GM12878 (cell line): ENCODE measurements around the gene PGLYRP3. TPM values are rescaled to one million over a fixed set of nuclear protein-coding genes. Genes with fewer than 3 reads are reported as not detected.
"Not testable (repeated sequence)": the region's sequence is repeated elsewhere in the genome, so short reads cannot be mapped to it uniquely, and the experiment has no call there.

Experiments
- ATAC-seq: fragments of 200-7000 bp; cut with Tn5 transposase; 3 replicates; pipeline ENCODE4 v1.9.1; 2020; ENCODE audit warnings: mild to moderate bottlenecking, moderate library complexity
- BruUV-seq: library from RNA; stranded (reverse); fragments of 400-500 nt; replicated peaks from 2 replicates; lab custom pipeline; 2021; lab: Mats Ljungman, UMichigan
- CTCF ChIA-PET: fragments of 300-600 bp; sonication (Branson Sonifier 250); formaldehyde crosslinking; extraction: SDS; loops from one replicate; lab custom pipeline; 2021; ENCODE audit warnings: inconsistent platforms; lab: Yijun Ruan, JAX
- POLR2A ChIA-PET: fragments of 350-600 bp; formaldehyde crosslinking; extraction: SDS; loops from one replicate; lab custom pipeline; 2021; ENCODE audit warnings: inconsistent platforms; lab: Charles Lee
- RAD21 ChIA-PET: fragments of 300-600 bp; sonication (Branson Sonifier 250); formaldehyde crosslinking; loops from one replicate; lab custom pipeline; 2023; ENCODE audit warnings: antibody characterized with exemption; ENCODE audit not compliant: unreplicated experiment; lab: Charles Lee
- SMC1A ChIA-PET: fragments of 300-600 bp; sonication (Branson Sonifier 250); formaldehyde crosslinking; loops from one replicate; lab custom pipeline; 2023; ENCODE audit not compliant: unreplicated experiment, uncharacterized antibody; lab: Charles Lee
- DNase-seq: peaks from one replicate; pipeline ENCODE4 v3.0.0-alpha.2; 2011; ENCODE audit warnings: low read depth, low spot score
- FAIRE-seq: peaks from 3 replicates; lab custom pipeline; 2011; peaks lifted over from hg19 to GRCh38; lab: Jason Lieb, UNC
- H2AFZ ChIP-seq: 2 replicates; pipeline ENCODE4 v1.6.0; 2011; ENCODE audit warnings: low read depth, low read length, control low read depth; ENCODE audit not compliant: control insufficient read depth
- H3K27ac ChIP-seq: 2 replicates; pipeline ENCODE4 v1.5.1; 2011; ENCODE audit warnings: control low read depth; ENCODE audit not compliant: control insufficient read depth, insufficient read depth
- H3K27me3 ChIP-seq, 2 experiments: replicated peaks in 1 of 2; 2 replicates each; pipeline versions ENCODE4 v1.6.0 to v1.6.1; 2011; ENCODE audit warnings: low read length in 1 of 2; ENCODE audit not compliant: control insufficient read depth in 2 of 2, insufficient read depth in 2 of 2
- H3K36me3 ChIP-seq, 2 experiments: 2 replicates each; pipeline ENCODE4 v1.5.1; 2011; ENCODE audit warnings: low read length in 1 of 2; ENCODE audit not compliant: control insufficient read depth in 2 of 2, insufficient read depth in 2 of 2
- H3K4me1 ChIP-seq: 2 replicates; pipeline ENCODE4 v1.6.1; 2011; ENCODE audit warnings: mild to moderate bottlenecking, low read length, moderate library complexity, mixed read lengths; ENCODE audit not compliant: control insufficient read depth, insufficient read depth
- H3K4me2 ChIP-seq: 2 replicates; pipeline ENCODE4 v1.6.0; 2011; ENCODE audit warnings: control low read depth; ENCODE audit not compliant: control insufficient read depth, insufficient read depth
- H3K4me3 ChIP-seq: fragments of 200-600 bp; sonication (generic); 2 replicates; pipeline ENCODE4 v1.5.1; 2016
- H3K79me2 ChIP-seq: 2 replicates; pipeline ENCODE4 v1.6.0; 2011; ENCODE audit warnings: low read length; ENCODE audit not compliant: control insufficient read depth, insufficient read depth
- H3K9ac ChIP-seq: 2 replicates; pipeline ENCODE4 v1.8.0; 2011; ENCODE audit warnings: low read length, control low read depth, mixed read lengths; ENCODE audit not compliant: control insufficient read depth, insufficient read depth
- H3K9me3 ChIP-seq: replicated peaks from 3 replicates; pipeline ENCODE4 v1.5.1; 2011; ENCODE audit warnings: mild to moderate bottlenecking, low read length; ENCODE audit not compliant: control insufficient read depth, insufficient read depth
- H4K20me1 ChIP-seq: 2 replicates; pipeline ENCODE4 v1.6.0; 2011; ENCODE audit not compliant: control insufficient read depth, insufficient read depth
- WGBS: methylation state at CpG from one replicate; pipeline ENCODE4 v1.1.6; 2016; ENCODE audit warnings: low lambda C conversion rate; ENCODE audit not compliant: insufficient replicate concordance, insufficient coverage; ENCODE audit errors: missing lambda C conversion rate; 5-methylcytosine and 5-hydroxymethylcytosine counted together
- in situ Hi-C: fragments of 300-500 bp; cut with MboI; formaldehyde crosslinking; loops from 9 replicates; pipeline ENCODE4 v1.14.3; 2018; ENCODE audit warnings: mixed read lengths
- intact Hi-C: fragments of 100-400 bp; cut with micrococcal nuclease; formaldehyde crosslinking; loops from one replicate; pipeline ENCODE4 v1.14.2; 2022; ENCODE audit not compliant: unreplicated experiment
- polyA plus RNA-seq, 11 experiments: library from polyadenylated mRNA; depleted of rRNA in 4 of 11; unstranded in 6 of 11; stranded (reverse) in 5 of 11; fragments of >200 nt; fragmentation: Nextera tagmentation in 4 of 11; fragmentation: Illumina TruSeq in 1 of 11; extraction: Ambion mirVana in 4 of 11; extraction: Trizol in 1 of 11; gene quantifications; 1 replicate in 1 of 11; 2 replicates in 10 of 11; pipeline versions ENCODE4 v1.2.1 to v1.2.3, GENCODE V29; 2011 to 2016; ENCODE audit warnings: inconsistent platforms in 2 of 11, missing spikeins in 2 of 11, low read depth in 1 of 11
- total RNA-seq, 4 experiments: library from RNA; depleted of rRNA in 3 of 4; stranded (reverse); fragments of >200 nt in 3 of 4; fragmentation: Illumina TruSeq in 1 of 4; extraction: Trizol in 1 of 4; gene quantifications; 2 replicates each; pipeline versions ENCODE4 v1.2.1 to v1.2.3, GENCODE V29; 2013 to 2021

PGLYRP3 gene
- total and polyA plus RNA-seq, 10 of the 15 experiments (the other 5 are each of a cell fraction or from before 2014, with no cell fraction given), result 0.10 to 0.49 (median 0.18) TPM; not detected in 7

GRCh38 chr1:153318145-153318544, 5.4 kb upstream of the PGLYRP3 start:
- H3K27me3 ChIP-seq, DNase-seq, POLR2A ChIA-PET, BruUV-seq, H2AFZ ChIP-seq, in situ Hi-C loops, H3K4me1 ChIP-seq, H3K79me2 ChIP-seq, H3K4me2 ChIP-seq, intact Hi-C loops, H3K36me3 ChIP-seq, H3K27ac ChIP-seq, H4K20me1 ChIP-seq, H3K9me3 ChIP-seq, H3K9ac ChIP-seq, RAD21 ChIA-PET, H3K4me3 ChIP-seq, FAIRE-seq, ATAC-seq: not testable (repeated sequence)
- ChIA-PET SMC1A (interaction anchor here (1.3 kb wide), 1 partner anchor 26 kb away, joined by 3 read pairs; no protein-coding TSS in a partner anchor), CTCF (interaction anchor here (1.1 kb wide), 1 partner anchor 29 kb away, joined by 4 read pairs; no protein-coding TSS in a partner anchor)
- WGBS, result 47% methylated on average over 7 of the region's 7 CpGs

- BruUV-seq, POLR2A ChIA-PET, H3K27me3 ChIP-seq, H3K36me3 ChIP-seq, ATAC-seq, H3K9me3 ChIP-seq, SMC1A ChIA-PET, DNase-seq, intact Hi-C loops, H2AFZ ChIP-seq, H3K4me1 ChIP-seq, in situ Hi-C loops, H3K79me2 ChIP-seq, RAD21 ChIA-PET, H4K20me1 ChIP-seq, H3K27ac ChIP-seq, H3K9ac ChIP-seq, FAIRE-seq, H3K4me2 ChIP-seq, H3K4me3 ChIP-seq, CTCF ChIA-PET: not testable (repeated sequence)
Observed at GRCh38 chr1:153316013-153316412, 3.3 kb upstream of the PGLYRP3 start.

GRCh38 chr1:153314388-153314787, 1.6 kb upstream of the PGLYRP3 start:
- H2AFZ ChIP-seq, DNase-seq, H3K9me3 ChIP-seq, H3K36me3 ChIP-seq, H4K20me1 ChIP-seq, H3K4me3 ChIP-seq, intact Hi-C loops, H3K4me1 ChIP-seq, H3K79me2 ChIP-seq, POLR2A ChIA-PET, H3K4me2 ChIP-seq, in situ Hi-C loops, H3K27ac ChIP-seq, BruUV-seq, FAIRE-seq, H3K27me3 ChIP-seq, H3K9ac ChIP-seq, ATAC-seq: not testable (repeated sequence)
- ChIA-PET RAD21 (interaction anchor here (1.7 kb wide), 1 partner anchor 31 kb away, joined by 6 read pairs; no protein-coding TSS in a partner anchor), SMC1A (interaction anchor here (1.4 to 3.1 kb wide), 2 partner anchors 21 to 37 kb away, joined by 3 to 14 read pairs; no protein-coding TSS in a partner anchor), CTCF (interaction anchor here (1.0 to 5.1 kb wide), 4 partner anchors 9 to 39 kb away, joined by 3 to 40 read pairs (median 5); no protein-coding TSS in a partner anchor)
